ENCODE data around the gene NAV3.
"Not testable (repeated sequence)": the region's sequence is repeated elsewhere in the genome, so short reads cannot be mapped to it uniquely, and the experiment has no call there.

Gene NAV3

DNA sequence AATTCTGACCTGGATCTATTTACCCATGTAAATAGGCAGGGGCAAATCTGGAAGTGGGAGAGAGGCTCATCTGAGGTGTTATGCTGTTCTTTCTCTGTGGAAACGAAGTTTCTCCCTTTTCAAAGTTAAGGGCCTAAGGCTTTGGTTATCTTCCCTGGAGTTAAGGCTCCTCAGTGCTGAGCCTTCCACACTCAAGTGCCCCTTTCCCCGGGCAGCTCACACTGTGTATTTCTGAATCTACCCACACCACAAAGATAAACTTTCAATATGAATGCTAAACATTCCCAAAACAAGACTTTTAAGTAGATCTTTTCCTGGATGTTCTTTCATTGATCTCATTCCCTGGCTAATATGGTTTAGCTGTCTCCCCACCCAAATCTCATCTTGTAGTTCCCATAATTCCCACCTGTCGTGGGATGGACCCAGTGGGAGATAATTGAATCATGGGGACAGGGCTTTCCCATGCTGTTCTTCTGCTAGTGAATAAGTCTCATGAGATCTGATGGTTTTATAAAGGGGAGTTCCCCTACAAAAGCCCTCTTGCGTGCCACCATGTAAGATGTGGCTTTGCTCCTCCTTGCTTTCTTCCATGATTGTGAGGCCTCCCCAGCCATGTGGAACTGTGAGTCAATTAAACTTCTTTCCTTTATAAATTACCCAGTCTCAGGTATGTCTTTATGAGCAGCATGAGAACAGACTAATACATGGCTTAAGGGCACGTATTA, 251.1 kb downstream of the NAV3 start:
- no peak for DNase-seq

GRCh38 chr12:78085542-78086182, 255.0 kb downstream of the NAV3 start:
- no peak for DNase-seq

GRCh38 chr12:78086553-78087362, 256.1 kb downstream of the NAV3 start:
- no peak for DNase-seq

DNA sequence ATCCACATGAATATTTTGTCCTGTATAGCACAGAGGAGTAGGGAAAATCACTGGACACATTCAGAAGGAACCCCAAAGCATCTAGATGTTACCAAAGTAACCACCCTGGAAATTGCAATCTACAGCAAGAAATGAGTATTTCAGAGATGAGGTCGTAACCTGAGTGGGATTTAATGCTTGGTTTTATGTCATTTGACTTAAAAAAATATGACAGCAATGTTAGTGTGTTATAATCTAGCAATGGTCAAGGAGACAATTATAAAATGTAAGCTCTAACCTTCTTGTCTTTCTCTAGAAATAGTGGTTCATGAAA, 256.6 kb downstream of the NAV3 start:
- DNase-seq: no peak

DNA sequence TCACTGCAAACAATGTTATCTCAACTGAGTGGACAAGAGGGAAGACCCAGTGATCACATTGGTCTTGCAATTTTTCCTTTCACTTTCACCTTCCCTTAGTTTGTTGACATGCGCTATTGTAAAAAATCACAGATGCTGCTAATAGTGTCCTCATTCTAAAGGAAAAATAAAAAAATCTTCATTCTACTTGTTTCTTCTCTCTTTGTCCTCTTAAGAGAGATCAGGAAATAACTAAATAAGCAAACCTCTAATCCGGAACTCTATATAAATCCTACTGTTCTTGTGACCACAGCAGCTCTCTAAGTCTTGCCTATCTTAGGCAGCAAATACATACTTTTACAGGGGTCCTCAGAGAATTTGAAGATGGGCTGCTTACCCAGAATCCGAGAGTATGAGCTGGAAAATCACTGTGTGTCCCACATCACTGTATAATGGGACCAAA, 257.7 kb downstream of the NAV3 start:
- no peak for DNase-seq

DNA sequence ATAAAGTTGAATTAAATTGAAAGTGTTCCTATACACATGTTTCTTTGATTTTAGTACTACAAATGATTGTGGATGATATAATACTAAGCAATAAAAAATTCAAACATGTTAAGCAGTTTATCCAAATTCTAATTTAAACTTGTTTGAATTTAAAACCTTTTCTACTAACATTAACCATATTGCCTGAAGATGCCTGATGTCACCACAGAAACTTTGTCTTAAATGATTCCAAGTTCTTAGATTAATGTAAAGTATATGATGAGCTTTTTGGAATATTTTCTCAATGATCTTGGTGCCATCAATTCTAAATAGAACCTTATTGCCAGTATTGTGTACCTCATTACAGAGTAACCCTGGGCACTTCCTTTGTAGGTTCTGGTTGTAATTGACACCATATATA, 259.6 kb downstream of the NAV3 start:
- DNase-seq: no peak

DNA sequence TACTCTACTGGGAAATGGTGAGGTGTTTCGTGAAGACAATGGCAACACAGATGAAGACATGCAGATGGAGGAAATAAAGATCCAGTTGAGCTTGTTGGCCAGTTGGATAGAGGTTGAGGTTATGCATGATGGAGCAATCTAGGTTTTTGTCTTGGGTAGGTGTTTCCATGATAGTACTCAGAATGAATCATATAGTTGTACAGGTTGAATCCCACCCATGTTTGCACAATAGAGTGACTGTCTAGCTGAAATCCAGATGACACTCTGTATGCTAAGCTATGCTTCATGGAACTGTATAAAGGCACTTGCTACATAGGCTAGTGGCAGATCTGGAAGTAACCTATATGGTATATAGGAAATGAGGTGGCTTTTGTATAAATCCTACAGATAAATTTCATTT, 264.9 kb downstream of the NAV3 start:
- no peak for DNase-seq

DNA sequence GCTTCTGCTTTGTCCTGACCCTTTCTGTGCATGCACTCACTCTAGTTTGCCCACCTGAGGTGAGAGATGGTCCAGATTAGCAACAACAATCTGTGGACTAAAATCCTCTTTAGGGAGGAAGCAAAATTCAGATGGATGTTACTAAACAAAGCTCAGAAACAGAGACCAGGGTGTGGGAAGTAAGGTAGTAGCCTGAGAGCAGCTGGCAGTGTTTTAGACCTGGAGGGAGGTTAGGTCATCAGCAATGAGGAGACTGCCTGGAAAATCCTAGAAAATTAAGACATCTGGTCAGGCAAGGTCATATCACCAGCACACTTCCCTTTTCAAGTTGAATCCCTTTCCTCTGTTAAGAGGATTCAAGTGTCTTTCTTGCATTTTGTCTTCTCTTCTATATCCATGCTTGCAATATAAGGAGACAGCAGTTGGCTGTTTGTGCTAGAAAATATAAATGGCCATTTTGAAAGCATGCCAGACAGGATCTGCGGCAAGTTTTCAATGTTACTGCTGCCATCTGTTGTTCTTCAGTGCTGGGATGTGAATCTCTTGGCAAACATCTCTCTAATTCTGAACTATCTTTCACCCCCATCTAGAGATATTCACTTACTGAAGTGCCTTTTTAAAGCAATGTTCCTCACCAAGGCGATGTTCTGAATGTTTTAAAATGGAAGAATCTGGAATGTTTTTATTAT, 266.4 kb downstream of the NAV3 start:
- no peak for DNase-seq

DNA sequence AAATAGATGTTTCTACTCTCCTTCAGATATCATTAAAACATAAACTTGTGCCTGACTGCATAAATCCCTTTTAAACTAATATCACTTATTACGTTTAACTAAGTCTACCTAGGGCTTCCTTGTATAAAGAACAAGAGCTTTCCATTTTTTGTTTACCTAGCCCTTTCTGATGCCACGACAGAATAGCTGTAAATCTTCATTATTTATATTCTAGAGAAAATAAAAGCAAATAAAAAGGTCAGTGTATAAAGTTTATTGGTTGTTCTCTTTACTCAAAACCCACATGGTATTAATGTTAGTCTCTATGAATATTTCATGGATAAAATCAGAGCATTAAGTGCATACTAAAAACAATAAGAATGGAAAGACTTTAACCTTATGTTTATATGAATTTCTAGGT, 269.1 kb downstream of the NAV3 start:
- no peak for DNase-seq

GRCh38 chr12:78101113-78101876, 270.6 kb downstream of the NAV3 start:
- DNase-seq: no peak

- no peak for DNase-seq
These were observed 271.4 kb downstream of the NAV3 start for GRCh38 chr12:78101946-78102635.

GRCh38 chr12:78102801-78103200, 272.1 kb downstream of the NAV3 start:
- DNase-seq: not testable (repeated sequence)

GRCh38 chr12:78115889-78116288, 285.2 kb downstream of the NAV3 start:
- no peak for DNase-seq

DNA sequence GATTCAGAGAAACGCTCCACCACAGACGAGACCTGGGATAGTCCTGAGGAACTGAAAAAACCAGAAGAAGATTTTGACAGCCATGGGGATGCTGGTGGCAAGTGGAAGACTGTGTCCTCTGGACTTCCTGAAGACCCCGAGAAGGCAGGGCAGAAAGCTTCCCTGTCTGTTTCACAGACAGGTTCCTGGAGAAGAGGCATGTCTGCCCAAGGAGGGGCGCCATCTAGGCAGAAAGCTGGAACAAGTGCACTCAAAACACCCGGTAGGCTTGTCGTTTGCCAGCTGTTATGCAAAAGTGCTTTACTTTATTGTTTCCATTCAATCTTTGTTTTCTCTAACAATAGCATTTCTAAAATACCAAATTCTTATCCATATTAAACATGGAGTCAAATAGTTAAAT, 287.3 kb downstream of the NAV3 start:
- DNase-seq: no peak

DNA sequence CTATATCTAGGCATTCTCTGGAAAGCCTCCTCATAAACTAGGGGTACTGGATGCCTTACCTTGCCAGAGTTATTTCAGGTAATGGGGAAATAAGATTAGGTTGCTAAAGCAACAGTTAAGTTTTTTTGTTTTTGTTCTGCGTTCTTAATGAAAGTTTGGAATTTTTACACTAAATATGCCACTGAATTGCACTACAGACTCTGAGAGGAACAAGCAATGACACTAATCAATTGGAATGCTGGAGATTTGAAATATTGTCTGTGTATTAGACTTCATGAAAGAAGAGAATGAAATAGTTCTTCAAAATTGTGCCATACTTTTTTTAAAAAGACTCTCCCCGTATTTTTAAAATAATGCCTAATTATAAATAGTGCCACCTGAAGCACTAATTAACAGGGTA, 287.8 kb downstream of the NAV3 start:
- DNase-seq: no peak

- DNase-seq: no peak
These were observed 288.7 kb downstream of the NAV3 start for GRCh38 chr12:78119351-78119918.

GRCh38 chr12:78120306-78120705, 289.6 kb downstream of the NAV3 start:
- DNase-seq: no peak

GRCh38 chr12:78120866-78121560, 290.3 kb downstream of the NAV3 start:
- DNase-seq: no peak

DNA sequence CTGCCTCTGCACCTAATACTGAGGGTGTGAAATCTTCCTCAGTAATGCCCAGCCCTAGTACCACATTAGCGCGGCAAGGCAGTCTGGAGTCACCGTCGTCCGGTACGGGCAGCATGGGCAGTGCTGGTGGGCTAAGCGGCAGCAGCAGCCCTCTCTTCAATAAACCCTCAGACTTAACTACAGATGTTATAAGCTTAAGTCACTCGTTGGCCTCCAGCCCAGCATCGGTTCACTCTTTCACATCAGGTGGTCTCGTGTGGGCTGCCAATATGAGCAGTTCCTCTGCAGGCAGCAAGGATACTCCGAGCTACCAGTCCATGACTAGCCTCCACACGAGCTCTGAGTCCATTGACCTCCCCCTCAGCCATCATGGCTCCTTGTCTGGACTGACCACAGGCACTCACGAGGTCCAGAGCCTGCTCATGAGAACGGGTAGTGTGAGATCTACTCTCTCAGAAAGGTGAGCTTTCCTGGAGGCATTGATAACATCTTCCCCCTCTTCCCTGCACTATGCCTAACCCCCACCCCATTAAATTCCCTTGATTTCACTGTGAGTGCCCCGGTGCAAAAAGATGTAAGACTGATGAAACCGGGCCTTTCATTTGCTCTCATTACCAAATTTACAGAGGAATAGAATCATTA, 291.4 kb downstream of the NAV3 start:
- DNase-seq: no peak

DNA sequence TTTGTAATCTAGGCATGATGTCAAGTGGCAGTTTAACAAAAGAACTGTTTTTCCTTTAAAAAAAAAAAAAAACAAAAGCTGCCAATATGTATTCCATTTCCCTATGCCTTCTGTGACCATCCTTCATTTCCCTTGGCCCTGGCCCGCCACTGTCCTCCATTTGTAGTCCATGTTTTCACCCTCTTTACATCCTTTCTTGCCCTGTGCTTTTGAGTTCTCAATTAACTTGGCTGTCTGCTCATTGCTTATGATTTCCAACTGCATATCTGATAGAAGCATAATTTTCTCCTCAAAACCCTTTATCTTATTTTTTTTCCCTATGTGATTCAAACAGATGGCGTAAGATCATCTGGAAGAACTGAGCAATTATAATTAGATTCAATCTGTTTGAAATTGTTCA, 297.5 kb downstream of the NAV3 start:
- DNase-seq: no peak

DNA sequence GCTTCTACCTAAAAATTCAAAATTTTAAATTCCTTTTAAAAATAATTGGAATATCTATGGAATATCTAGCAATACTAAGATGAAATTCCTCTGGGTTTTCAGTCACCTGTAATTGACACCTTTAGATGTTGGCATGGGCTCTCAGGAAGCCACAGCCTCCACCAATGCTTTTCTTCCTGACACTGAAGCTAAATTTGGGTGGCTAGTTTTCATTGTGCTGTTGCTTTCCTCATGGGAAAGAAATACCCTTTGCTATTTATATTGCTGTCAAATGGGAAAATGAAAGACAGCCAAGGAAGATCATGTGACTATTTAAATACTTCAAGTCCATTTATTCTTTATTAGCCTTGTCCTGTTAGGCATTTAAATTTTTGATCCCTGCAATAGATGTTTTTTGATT, 313.0 kb downstream of the NAV3 start:
- no peak for DNase-seq

All from activated CD4-positive, alpha-beta T cell treated with anti-CD3 and anti-CD28 coated beads, Interleukin-2, amount 50 U/mL, for 48 hours (primary cell).